HCT116 (cell line): ENCODE results near the gene GMEB1. TPM values are rescaled to one million over a fixed set of nuclear protein-coding genes. Genes with fewer than 3 reads are reported as not detected.
"Not testable (repeated sequence)": the region's sequence is repeated elsewhere in the genome, so short reads cannot be mapped to it uniquely, and the experiment has no call there.

Source experiments
- ATAC-seq: fragments of 200-7000 bp; cut with Tn5 transposase; 2 replicates; pipeline ENCODE4 v1.9.1; 2020; ENCODE audit warnings: mild to moderate bottlenecking, moderate library complexity
- BruUV-seq: library from RNA; stranded (reverse); fragments of 400-500 nt; replicated peaks from 2 replicates; lab custom pipeline; 2021; lab: Mats Ljungman, UMichigan
- CTCF ChIA-PET: fragments of 300-600 bp; sonication (Branson Sonifier 250); formaldehyde crosslinking; loops from one replicate; lab custom pipeline; 2021; ENCODE audit warnings: antibody characterized with exemption; lab: Charles Lee
- POLR2A ChIA-PET: fragments of 300-600, 350-600 bp; sonication (Branson Sonifier 250); formaldehyde crosslinking; loops from one replicate; lab custom pipeline; 2021; ENCODE audit warnings: antibody characterized with exemption; lab: Charles Lee
- RAD21 ChIA-PET, 2 experiments: fragments of 300-600 bp; sonication (Branson Sonifier 250); formaldehyde crosslinking; loops; one replicate each; lab custom pipeline; 2023; ENCODE audit warnings: low total read pairs in 2 of 2; ENCODE audit not compliant: uncharacterized antibody in 2 of 2, unreplicated experiment in 2 of 2, low non-redundant PET in 1 of 2; lab: Charles Lee
- DNase-seq: peaks from one replicate; pipeline ENCODE4 v3.0.0-alpha.2; 2010; ENCODE audit warnings: low read depth, low spot score
- H2AFZ ChIP-seq: fragments of 200-600 bp; shearing (Covaris generic), sonication (generic); 2 replicates; pipeline ENCODE4 v1.6.1; 2017; ENCODE audit warnings: low read depth, mixed run types, mixed read lengths, antibody characterized with exemption, low read length; ENCODE audit not compliant: poor library complexity, severe bottlenecking
- H3K27ac ChIP-seq: 2 replicates; pipeline ENCODE4 v1.5.1; 2012; ENCODE audit warnings: low read depth, low read length
- H3K27me3 ChIP-seq: fragments of 200-600 bp; sonication (generic); 2 replicates; pipeline ENCODE4 v1.6.1; 2016; ENCODE audit warnings: mixed run types, low read length, mixed read lengths; ENCODE audit not compliant: insufficient read depth
- H3K36me3 ChIP-seq, 2 experiments: fragments of 200-500 bp in 1 of 2; fragments of 200-600 bp in 1 of 2; sonication (Bioruptor generic) in 1 of 2; sonication (generic) in 1 of 2; 2 replicates each; pipeline versions ENCODE4 v1.5.1 to v1.6.1; 2014 to 2016; ENCODE audit warnings: low read length in 2 of 2, inconsistent platforms in 1 of 2, mixed read lengths in 1 of 2, mixed run types in 1 of 2; ENCODE audit not compliant: insufficient read depth in 2 of 2, control insufficient read depth in 1 of 2
- H3K4me1 ChIP-seq, 2 experiments: fragments of 200-600 bp in 1 of 2; sonication (generic) in 1 of 2; 2 replicates each; pipeline versions ENCODE4 v1.5.1 to v1.6.1; 2012 to 2017; ENCODE audit warnings: low read length in 2 of 2, inconsistent platforms in 1 of 2, mild to moderate bottlenecking in 1 of 2, mixed read lengths in 1 of 2, mixed run types in 1 of 2, moderate library complexity in 1 of 2; ENCODE audit not compliant: insufficient read depth in 2 of 2, control insufficient read depth in 1 of 2
- H3K4me2 ChIP-seq: fragments of 200-600 bp; sonication (generic); 2 replicates; pipeline ENCODE4 v1.6.1; 2017; ENCODE audit warnings: mixed run types, low read length, mixed read lengths
- H3K4me3 ChIP-seq, 2 experiments: fragments of 200-600 bp in 1 of 2; sonication (generic) in 1 of 2; replicated peaks in 1 of 2; 2 replicates each; pipeline ENCODE4 v1.5.1; 2011 to 2016; ENCODE audit warnings: low read length in 2 of 2, control low read depth in 1 of 2, low read depth in 1 of 2, mild to moderate bottlenecking in 1 of 2, mixed read lengths in 1 of 2, mixed run types in 1 of 2
- H3K79me2 ChIP-seq: fragments of 200-600 bp; sonication (generic); 2 replicates; pipeline ENCODE4 v1.6.1; 2017; ENCODE audit warnings: mild to moderate bottlenecking, mixed run types, low read length, moderate library complexity, mixed read lengths; ENCODE audit not compliant: insufficient read depth
- H3K9ac ChIP-seq: fragments of 200-600 bp; sonication (generic); 2 replicates; pipeline ENCODE4 v1.6.1; 2016; ENCODE audit warnings: low read length, mixed read lengths
- H3K9me2 ChIP-seq: fragments of 200-600 bp; sonication (generic), shearing (Covaris generic); 2 replicates; pipeline ENCODE4 v1.6.1; 2017; ENCODE audit warnings: mixed run types, mild to moderate bottlenecking, moderate library complexity; ENCODE audit not compliant: insufficient read depth
- H3K9me3 ChIP-seq, 2 experiments: fragments of 200-500 bp in 1 of 2; fragments of 200-600 bp in 1 of 2; sonication (Bioruptor generic) in 1 of 2; sonication (generic) in 1 of 2; 2 replicates each; pipeline ENCODE4 v1.6.1; 2014 to 2017; ENCODE audit warnings: low read length in 2 of 2, mixed read lengths in 2 of 2, inconsistent platforms in 1 of 2, low read depth in 1 of 2, mild to moderate bottlenecking in 1 of 2, mixed run types in 1 of 2, moderate library complexity in 1 of 2; ENCODE audit not compliant: control insufficient read depth in 1 of 2, insufficient read depth in 1 of 2
- H4K20me1 ChIP-seq: fragments of 200-600 bp; sonication (generic), shearing (Covaris generic); 2 replicates; pipeline ENCODE4 v1.6.1; 2017; ENCODE audit warnings: mixed run types, mild to moderate bottlenecking, moderate library complexity; ENCODE audit not compliant: insufficient read depth
- EZH2phosphoT487 ChIP-seq: fragments of 200-600 bp; IDR thresholded peaks from 2 replicates; pipeline ENCODE4 v1.6.1; 2018; ENCODE audit warnings: antibody characterized with exemption, borderline replicate concordance
- FOSL1 ChIP-seq: IDR thresholded peaks from 2 replicates; pipeline ENCODE4 v1.6.1; 2012; ENCODE audit warnings: low read depth
- POLR2A ChIP-seq: IDR thresholded peaks from 2 replicates; pipeline ENCODE4 v1.7.0; 2011; ENCODE audit warnings: borderline replicate concordance; ENCODE audit not compliant: insufficient read depth, insufficient read length; ENCODE audit errors: extremely low read depth
- POLR2AphosphoS5 ChIP-seq: IDR thresholded peaks from 2 replicates; pipeline ENCODE4 v1.6.1; 2011; ENCODE audit warnings: mild to moderate bottlenecking, low read depth, low read length, moderate library complexity
- SP1 ChIP-seq: IDR thresholded peaks from 2 replicates; pipeline ENCODE4 v1.6.1; 2012; ENCODE audit warnings: low read depth
- TCF7L2 ChIP-seq: IDR thresholded peaks from 2 replicates; pipeline ENCODE4 v1.7.0; 2011; ENCODE audit warnings: borderline replicate concordance, inconsistent platforms; ENCODE audit not compliant: insufficient read depth, insufficient read length; ENCODE audit errors: extremely low read depth
- YY1 ChIP-seq: IDR thresholded peaks from 2 replicates; pipeline ENCODE4 v1.6.1; 2011; ENCODE audit warnings: low read length, low read depth, moderate library complexity, mild to moderate bottlenecking; ENCODE audit not compliant: insufficient replicate concordance; ENCODE audit errors: extremely low read depth
- intact Hi-C: fragments of 100-400 bp; cut with micrococcal nuclease; formaldehyde crosslinking; loops from 2 replicates; pipeline ENCODE4 v1.10.0; 2022
- total RNA-seq: library from RNA; stranded (reverse); gene quantifications from one replicate; pipeline ENCODE4 v1.2.1, GENCODE V29; 2021; ENCODE audit not compliant: unreplicated experiment
- TF ChIP-seq, protein P1 (sequence below): IDR thresholded peaks from 2 replicates; pipeline ENCODE4 v1.6.1; 2011; ENCODE audit warnings: mild to moderate bottlenecking, low read length, moderate library complexity; ENCODE audit not compliant: insufficient replicate concordance; ENCODE audit errors: extremely low read depth
- TF ChIP-seq, protein P2 (sequence below), 3 experiments: fragments of 200-600 bp in 1 of 3; sonication (generic) in 1 of 3; IDR thresholded peaks in 2 of 3; conservative IDR thresholded peaks in 1 of 3; 2 replicates each; pipeline ENCODE4 v1.5.1; 2012 to 2017; ENCODE audit warnings: low read depth in 2 of 3, low read length in 2 of 3, antibody characterized with exemption in 1 of 3, borderline replicate concordance in 1 of 3, control low read depth in 1 of 3, mild to moderate bottlenecking in 1 of 3, mixed read lengths in 1 of 3, mixed run types in 1 of 3, moderate library complexity in 1 of 3; ENCODE audit not compliant: insufficient read depth in 1 of 3

Gene GMEB1
- total RNA-seq, 1 experiment from 2014 or later: 19.8 TPM

DNA sequence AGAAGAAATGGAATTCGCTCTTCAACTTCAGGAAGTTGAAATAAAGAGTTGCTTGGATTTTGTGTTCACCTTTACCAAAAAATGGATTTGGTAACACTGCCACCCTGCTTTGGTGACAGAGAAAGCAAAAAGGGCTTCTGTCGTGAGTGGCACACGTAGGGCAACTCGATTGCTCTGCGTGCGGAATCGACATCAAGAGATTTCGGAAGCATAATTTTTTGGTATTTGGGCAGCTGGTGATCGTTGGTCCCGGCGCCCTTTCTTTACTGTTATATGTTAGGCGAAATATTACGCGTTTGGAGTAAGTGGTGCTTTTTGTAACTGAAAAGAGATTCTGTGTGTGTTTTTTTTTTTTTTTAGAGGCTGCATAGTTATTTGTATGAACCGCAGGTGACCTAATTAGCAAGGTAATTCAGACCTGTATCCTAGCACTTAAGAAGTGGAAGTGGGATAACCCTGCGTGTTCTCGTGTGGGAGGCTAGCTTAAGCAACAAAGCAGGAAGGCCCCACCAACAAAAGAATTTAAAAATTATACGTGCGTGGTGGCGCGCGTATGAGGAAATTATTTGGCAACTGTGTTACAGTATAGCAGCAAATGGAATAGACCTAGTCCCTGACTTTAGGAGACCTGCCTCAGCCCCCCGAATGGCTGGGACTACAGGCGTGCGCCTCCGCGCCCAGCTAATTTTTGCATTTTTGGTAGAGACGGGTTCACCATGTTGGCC is 19.9 kb upstream of the GMEB1 start, which contains the start of gene RNU11:
RNU11 (plus strand) TSS at position 127 of the 725 bp plus-strand sequence.
- ChIA-PET CTCF (interaction anchor here (1.1 to 1.5 kb wide), 2 partner anchors 88 to 229 kb away, joined by 3 to 7 read pairs; partner anchors contain the start of gene YTHDF2), POLR2A (interaction anchor here (0.6 to 4.1 kb wide), 49 partner anchors 8 to 673 kb away, joined by 3 to 53 read pairs (median 4); partner anchors contain the start of genes EPB41, GMEB1, RCC1 and YTHDF2), RAD21 (interaction anchor here in 1 of 2 experiments (1.6 kb wide), 1 partner anchor 229 kb away, joined by 4 read pairs; no protein-coding TSS in a partner anchor)
- TF ChIP-seq SP1 (no peak), FOSL1 (no peak), YY1 (peak; percentile 84), TCF7L2 (peak; percentile 26), POLR2AphosphoS5 (peak; percentile 100), POLR2A (peak; percentile 100), EZH2phosphoT487 (no peak)
- TF ChIP-seq, protein P1, sequence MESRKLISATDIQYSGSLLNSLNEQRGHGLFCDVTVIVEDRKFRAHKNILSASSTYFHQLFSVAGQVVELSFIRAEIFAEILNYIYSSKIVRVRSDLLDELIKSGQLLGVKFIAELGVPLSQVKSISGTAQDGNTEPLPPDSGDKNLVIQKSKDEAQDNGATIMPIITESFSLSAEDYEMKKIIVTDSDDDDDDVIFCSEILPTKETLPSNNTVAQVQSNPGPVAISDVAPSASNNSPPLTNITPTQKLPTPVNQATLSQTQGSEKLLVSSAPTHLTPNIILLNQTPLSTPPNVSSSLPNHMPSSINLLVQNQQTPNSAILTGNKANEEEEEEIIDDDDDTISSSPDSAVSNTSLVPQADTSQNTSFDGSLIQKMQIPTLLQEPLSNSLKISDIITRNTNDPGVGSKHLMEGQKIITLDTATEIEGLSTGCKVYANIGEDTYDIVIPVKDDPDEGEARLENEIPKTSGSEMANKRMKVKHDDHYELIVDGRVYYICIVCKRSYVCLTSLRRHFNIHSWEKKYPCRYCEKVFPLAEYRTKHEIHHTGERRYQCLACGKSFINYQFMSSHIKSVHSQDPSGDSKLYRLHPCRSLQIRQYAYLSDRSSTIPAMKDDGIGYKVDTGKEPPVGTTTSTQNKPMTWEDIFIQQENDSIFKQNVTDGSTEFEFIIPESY: peak; percentile 94
- TF ChIP-seq, protein P2, sequence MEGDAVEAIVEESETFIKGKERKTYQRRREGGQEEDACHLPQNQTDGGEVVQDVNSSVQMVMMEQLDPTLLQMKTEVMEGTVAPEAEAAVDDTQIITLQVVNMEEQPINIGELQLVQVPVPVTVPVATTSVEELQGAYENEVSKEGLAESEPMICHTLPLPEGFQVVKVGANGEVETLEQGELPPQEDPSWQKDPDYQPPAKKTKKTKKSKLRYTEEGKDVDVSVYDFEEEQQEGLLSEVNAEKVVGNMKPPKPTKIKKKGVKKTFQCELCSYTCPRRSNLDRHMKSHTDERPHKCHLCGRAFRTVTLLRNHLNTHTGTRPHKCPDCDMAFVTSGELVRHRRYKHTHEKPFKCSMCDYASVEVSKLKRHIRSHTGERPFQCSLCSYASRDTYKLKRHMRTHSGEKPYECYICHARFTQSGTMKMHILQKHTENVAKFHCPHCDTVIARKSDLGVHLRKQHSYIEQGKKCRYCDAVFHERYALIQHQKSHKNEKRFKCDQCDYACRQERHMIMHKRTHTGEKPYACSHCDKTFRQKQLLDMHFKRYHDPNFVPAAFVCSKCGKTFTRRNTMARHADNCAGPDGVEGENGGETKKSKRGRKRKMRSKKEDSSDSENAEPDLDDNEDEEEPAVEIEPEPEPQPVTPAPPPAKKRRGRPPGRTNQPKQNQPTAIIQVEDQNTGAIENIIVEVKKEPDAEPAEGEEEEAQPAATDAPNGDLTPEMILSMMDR (IDR thresholded peaks at IDR 0.05 in 2 of 3, conservative IDR thresholded peaks at IDR 0.05 in 1 of 3; ENCODE audit: borderline replicate concordance in 1 of 3, insufficient read depth in 1 of 3, low read depth in 2 of 3, low read length in 2 of 3): no peak
- Histone ChIP-seq H3K36me3 (no peaks in the 10 kb centered on the region), H3K4me1 (peaks cover 18 to 36% of the 10 kb centered on the region in 2 experiments), H3K9ac (peak within 1 kb of the TSS; percentile 62), H4K20me1 (no peaks in the 10 kb centered on the region), H3K4me3 (peak within 1 kb of the TSS; percentile 31 to 51), H3K79me2 (no peaks in the 10 kb centered on the region; the same call in 1 of the 2 replicates), H3K27ac (peak within 1 kb of the TSS; percentile 86), H3K9me3 (no peaks in the 10 kb centered on the region), H3K4me2 (peak within 1 kb of the TSS; percentile 75), H2AFZ (no peak within 1 kb of the TSS), H3K27me3 (no peaks in the 10 kb centered on the region), H3K9me2 (no peaks in the 10 kb centered on the region)
- DNase-seq (peak; percentile 98), ATAC-seq (peak; percentile 74)
- intact Hi-C loops: loop anchor here (1.0 to 2.0 kb wide), 2 partner anchors 20 to 88 kb away; partner anchors contain the start of genes GMEB1 and YTHDF2
- TSS peak; percentile 98 for BruUV-seq

DNA sequence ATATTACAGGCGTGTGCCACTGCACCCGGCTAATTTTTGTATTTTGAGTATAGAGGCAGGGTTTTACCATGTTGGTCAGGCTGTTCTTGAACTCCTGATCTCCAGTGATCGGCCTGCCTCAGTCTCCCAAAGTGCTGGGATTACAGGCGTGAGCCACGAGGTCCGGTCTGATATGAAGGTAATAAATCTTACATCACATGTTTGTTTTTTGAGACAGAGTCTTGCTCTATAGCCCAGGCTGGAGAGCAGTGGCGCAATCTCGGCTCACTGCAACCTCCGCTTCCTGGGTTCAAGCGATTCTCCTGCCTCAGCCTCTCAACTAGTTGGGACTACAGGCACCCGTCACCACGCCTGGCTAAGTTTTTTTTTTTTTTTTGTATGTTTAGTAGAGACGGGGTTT is 15.5 kb upstream of the GMEB1 start:
- H3K27me3 ChIP-seq, H4K20me1 ChIP-seq, RAD21 ChIA-PET, H3K9me2 ChIP-seq, BruUV-seq, H3K9ac ChIP-seq, ATAC-seq, H2AFZ ChIP-seq, POLR2A ChIA-PET, H3K9me3 ChIP-seq, CTCF ChIA-PET, DNase-seq, intact Hi-C loops, H3K27ac ChIP-seq, H3K4me2 ChIP-seq, H3K36me3 ChIP-seq, H3K79me2 ChIP-seq, H3K4me3 ChIP-seq: not testable (repeated sequence)
- H3K4me1 ChIP-seq: peaks cover 8 to 16% of the 10 kb centered on the region in 2 experiments
